Measurements from ENCODE around the gene KCTD12. TPM values are rescaled to one million over a fixed set of nuclear protein-coding genes. Genes with fewer than 3 reads are reported as not detected.

Gene KCTD12
- total and polyA plus RNA-seq, 2 of the 13 experiments (the other 11 are each of a cell fraction or from before 2014, with no cell fraction given) = not detected

GRCh38 chr13:76879883-76880270, 6.3 kb downstream of the KCTD12 start (continued):
- TF ChIP-seq ZBTB40 (IDR thresholded peaks at IDR 0.05) = no peak
- no peak for TF ChIP-seq ZBTB40 (CRISPR knock-in tag; IDR thresholded peaks at IDR 0.05)
- TF ChIP-seq GMEB2 (CRISPR knock-in tag; IDR thresholded peaks at IDR 0.05; ENCODE audit: low read depth) = no peak
- TF ChIP-seq POLR2AphosphoS5 (IDR thresholded peaks at IDR 0.05; ENCODE audit: low read depth, low read length) = no peak
- TF ChIP-seq JUND (CRISPR knock-in tag; IDR thresholded peaks at IDR 0.05) = no peak
- TF ChIP-seq ZNF280B (CRISPR knock-in tag; IDR thresholded peaks at IDR 0.05; ENCODE audit: borderline replicate concordance) = no peak
- TF ChIP-seq ZNF605 (CRISPR knock-in tag; IDR thresholded peaks at IDR 0.05) = no peak
